NCI-H1105 (cell line): ENCODE data around the gene MICAL2.

Experiments used
- DNase-seq: peaks from one replicate; lab custom pipeline; 2025; lab: John Stamatoyannopoulos, UW

The MICAL2 gene

DNA sequence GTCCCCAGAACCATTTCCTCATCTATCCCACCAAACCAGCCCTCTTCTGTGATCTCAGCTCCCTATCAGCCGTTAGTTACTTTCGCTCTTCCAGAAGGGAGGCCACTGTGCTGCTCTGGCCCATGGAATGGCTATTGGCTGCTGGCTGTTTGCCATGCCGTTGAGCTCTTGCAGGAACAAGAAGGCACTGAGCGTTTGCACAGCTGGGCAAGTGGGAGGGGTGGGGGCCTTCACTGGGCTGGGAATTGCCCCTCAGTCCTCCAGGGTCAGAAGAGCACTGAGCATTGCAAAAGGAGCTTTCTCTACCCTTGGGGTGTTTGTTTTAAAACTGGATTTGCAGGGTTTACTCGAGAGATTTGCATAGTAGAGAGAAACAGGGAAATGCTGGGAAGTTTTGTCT lies 137.9 kb downstream of the MICAL2 start:
- DNase-seq: peak; percentile 91

DNA sequence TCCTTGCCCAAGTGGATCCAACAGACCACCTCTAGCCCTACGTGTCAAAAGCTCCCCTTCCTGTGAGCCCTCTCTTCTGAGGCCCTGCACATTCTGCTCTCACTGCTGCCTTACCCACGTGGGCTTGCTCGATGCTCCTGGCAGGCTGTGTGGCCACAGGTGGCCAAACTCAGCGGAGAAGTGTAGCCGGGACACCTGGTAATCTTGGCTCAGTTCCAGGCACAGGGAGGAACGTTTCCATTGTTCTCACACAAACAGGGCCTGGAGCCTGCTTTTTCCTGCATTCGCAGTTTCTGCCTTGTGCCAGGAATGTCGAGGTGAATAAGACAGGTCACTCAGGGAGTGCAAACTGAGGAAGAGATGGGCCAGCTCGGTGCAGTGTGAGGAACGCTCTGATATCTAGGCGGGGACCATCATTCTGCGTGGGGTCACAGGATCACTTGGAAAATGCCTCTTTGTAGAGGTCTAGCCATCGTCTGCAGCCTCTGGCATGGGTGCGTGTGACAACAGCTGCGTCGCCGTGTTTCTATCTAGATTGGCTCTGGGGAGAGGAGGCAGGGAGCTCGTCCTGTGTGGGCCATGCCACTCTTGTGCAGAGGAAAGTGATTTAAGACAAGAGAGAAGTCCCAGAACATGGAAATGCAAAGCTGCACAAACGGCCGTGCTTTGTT lies 139.3 kb downstream of the MICAL2 start:
- DNase-seq: peak; percentile 97

DNA sequence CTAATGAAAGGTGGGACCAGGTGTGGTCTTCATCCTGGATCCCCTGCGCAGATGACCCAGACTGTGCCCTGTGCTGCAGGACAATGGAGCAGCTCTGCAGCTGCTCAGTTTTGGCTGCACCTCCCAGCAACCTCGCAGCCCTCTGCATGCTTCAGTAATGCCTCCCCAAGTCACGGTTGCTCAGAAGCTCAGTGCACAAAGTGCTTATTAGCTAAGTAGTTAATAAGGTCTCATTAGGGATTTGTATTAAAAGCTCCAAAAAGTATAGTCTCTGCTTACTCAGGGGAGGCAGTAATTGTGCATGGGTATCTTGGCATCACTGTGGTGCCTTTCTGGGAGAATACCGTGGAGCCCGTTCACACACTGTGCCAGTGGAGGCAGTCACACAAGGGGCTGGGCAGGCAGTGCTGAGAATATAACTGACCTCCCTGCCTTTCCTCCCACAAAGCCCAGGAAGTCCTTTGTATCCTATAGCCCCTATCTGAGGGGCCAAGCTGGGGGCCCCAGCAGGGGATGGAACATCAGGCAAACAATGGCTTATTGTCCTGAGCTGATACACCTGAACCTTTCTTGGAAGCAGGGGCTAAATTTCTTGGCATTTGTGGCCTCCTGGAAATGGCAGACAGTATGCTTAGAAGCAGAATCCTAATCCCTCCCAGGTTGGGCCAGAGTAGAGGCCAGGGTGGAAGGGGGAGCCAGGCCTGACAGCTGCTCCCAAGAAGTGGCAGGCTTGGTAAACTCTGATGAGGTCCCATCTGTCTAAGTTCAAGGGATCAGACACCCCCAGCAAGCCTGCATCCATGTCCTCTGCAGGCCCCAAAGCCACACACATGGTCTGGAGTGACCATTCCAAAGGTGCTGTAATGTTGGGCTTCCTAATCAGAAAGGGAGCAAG lies 141.5 kb downstream of the MICAL2 start:
- DNase-seq: no peak

DNA sequence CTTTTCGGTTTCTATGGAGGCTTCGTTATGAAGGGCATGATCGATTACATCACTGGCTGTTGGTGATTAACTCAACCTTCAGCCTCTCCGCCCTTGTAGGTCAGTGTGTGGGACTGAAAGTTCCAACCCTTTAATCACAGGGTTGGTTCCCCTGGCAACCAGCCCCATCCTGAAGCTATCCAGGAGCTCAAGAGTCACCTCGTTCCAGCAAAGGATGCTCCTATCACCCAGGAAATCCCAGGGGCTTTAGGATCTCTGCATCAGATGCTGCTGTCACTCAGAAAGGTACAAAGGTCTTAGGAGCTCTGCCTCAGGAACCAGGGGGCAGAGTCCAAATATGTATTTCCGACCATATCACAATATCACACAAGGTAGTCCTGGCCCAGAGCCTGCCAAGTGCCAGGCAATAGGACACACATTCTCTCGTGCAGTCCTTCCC lies 143.5 kb downstream of the MICAL2 start:
- DNase-seq: no peak

DNA sequence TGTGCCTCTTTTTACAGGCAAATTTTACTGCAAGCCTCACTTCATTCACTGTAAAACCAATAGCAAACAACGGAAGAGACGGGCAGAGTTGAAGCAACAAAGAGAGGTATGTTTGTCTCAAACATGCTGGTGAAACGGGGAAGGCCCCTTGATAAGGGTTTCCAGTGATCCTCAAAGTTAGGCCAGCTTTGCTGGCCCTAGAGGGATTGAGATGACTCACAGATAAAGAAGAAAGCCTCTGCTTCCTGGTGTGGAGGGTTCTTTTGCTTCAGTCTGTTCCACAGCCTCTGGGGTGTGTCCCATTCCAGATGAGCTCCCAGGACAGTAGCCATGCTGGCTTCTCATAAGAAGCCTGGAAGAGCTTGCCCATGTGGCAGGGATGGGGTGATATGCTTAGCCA lies 148.1 kb downstream of the MICAL2 start:
- DNase-seq: no peak

DNA sequence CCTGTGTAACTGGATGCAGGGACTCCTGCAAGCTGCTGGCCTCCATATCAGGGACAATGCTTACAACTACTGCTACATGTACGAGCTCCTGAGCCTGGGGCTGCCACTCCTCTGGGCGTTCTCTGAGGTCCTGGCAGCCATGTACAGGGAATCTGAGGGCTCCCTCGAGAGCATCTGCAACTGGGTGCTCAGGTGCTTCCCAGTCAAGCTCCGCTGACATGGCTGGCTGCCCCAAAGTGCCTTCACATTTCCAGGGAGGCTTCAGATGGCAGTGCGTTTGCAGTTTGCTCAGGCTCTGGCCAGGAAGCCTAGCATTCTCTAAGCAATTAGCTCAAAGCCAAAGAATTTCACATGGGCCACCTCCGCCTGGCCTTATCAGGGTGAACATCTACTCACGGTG lies 149.6 kb downstream of the MICAL2 start:
- no peak for DNase-seq

DNA sequence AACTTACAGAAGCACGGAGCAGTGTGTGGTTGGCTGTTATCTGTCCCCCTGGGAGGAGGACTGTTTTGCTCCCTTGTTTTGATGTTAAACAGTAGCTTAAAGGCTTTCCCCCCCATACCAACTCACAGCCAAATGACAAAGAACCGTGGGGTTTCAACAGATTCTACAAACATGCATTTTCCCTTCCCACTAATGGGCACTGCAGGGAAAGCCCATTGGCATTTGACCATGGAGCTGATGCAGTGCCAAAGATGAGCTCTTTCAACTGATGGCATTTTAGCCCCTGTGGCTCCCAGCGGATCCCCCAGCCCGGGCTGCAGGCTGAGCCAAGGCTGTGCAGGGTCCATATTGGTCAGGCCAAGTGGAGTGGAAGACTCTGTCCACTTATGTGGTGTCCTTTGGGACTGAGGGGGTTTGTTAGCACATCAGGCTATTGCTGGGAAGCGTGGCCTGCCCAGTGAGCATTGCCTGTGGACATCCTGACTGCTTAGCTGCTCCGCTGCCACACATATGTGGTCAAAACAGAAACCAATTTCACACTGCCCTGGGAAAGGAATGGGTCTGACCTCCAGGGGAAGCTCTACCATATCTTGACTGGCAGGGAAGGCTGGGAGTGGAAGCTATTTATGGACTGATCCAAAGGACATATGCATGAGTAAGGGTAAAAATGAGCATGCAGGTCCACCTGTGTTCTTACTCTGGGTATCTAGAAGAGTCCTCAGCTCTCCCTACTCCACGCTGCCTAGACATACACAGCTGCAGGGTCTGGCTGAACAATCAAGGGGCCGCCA lies 150.5 kb downstream of the MICAL2 start:
- no peak for DNase-seq

DNA sequence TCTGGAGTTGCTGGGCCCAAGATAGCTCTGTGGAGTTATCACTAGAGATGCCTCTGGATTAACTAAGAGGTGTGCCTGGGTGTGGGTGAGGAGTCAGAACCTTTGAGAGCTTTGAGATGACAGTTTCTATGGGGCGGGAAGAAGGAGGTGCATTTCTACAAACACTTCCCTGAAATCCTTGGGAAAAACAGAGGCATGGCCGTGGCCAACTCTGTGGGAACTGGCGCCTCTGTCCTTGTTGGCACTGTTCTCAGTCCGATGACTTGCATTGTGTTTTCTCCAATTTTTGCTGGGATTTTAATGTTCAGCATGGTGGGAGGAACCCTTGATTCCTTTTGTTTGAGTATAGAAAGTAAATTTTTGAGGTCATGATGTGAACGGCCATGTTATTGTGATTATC lies 151.2 kb downstream of the MICAL2 start:
- DNase-seq: no peak

DNA sequence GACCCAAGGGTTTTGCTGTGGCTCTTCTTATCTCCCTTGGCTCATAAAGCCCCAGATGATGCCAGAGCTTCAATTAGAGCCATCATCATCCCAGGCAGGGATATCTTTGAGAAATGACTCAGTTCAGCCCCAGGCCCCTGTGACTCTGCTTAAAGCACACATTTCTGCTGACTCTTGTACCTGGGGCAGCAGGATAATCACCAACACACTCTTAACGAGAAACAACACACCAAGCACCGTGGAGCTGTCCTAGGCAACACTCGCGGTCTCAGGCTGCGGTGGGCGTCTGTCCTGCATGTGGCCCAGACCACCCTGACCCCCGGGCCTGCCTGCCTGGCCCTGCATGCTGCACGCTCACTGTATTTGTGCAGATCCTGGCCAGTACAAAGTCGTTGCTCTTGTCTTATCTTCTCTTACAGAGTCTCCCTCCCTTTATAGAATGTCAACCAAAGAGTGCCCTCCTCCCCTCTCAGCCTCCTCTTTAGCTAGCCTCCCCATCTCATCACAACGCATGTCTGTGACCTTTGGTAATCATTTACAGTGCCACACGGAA lies 152.8 kb downstream of the MICAL2 start:
- DNase-seq: no peak

DNA sequence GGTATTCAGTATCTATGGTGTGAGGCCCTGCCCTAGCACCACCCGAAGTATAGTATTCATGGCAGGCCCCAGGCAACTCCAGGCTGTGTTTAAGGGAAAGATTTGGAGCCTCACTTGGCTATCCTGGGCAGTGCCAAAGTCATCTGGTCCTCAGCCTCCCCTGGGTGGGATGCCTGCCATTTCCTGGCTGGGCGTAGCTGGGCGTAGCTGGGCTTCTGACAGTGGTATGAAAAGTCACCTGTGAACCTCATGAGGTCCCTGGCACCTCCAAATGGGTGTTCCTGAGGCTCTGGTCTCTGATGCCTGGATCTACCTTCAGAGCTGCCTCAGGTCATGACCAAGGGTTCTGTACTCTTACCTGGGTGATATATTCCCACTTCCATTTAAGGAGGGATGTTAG lies 154.0 kb downstream of the MICAL2 start:
- DNase-seq: no peak

DNA sequence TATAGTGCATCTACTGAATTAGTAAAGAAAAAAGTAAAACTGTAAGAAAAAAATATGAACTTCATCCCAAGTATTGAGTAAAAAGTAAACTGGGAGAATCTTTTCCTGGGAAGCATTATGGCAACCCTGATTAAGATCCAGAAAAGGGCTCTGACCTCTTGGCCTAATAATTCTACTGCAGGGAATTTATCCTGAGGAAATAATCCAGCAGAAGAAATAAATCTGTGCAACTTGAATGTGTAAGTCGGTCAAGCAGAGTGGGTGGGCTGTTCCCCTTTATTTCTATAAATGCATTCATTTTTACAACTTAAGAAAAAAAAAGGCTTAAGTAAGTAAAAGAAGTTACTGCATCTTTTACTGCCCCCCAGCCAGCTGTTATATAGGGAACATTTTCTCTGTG lies 155.7 kb downstream of the MICAL2 start:
- no peak for DNase-seq

DNA sequence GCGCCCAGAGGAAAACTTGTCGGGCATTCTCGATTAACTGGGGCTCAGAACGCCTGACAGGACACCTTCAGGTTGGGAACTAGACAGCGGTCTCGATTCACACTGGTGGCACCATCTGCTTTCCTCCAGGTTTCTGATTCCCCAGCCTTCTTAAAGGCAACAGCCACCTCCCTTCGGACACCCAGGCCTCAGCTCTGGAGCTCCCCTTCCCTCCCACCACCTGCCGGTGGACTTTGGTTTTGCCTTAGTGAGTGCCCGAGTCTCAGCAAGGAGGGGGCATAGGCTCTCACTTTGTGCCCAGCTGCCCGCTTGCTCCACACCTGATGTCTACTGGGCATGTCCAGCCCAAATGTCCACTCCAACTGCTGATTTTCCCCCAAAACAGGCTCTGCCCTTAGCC lies 156.6 kb downstream of the MICAL2 start:
- no peak for DNase-seq

DNA sequence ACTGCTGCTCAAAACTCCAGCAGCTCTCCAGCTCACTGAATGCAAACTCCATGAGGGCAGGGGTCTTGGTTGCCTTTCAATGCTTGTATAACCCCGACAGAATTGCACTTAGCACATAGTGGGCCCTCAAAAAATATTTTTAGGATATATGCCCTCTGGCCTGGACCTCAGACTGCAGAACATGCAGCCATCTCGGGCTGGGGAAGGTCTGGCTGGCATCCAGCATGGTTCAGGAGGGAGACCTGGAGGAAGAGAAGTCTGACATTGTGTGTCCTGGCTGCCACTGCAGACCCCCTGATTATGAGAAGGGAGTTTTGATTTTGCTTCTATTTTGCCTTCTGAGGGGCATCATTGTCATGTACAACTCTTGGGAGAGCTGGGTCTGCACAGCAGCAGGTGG lies 157.5 kb downstream of the MICAL2 start:
- DNase-seq: no peak

DNA sequence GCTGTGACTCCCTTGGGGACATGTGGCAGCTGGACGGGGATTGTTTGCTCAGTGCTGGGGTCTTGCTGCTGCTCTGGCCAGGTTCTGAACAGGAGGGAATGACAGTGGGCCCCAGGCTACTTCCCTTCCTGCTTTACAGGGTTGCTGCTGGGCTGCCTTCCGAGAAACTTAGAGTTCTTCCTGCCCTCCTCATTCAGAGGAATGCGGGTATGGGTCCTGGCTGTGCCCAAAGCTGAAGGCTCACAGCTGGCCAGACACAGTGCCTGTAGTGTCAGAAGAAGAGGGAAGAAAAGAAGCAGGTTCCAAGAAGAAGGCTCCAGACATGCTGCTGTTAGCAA lies 158.7 kb downstream of the MICAL2 start:
- DNase-seq: no peak

DNA sequence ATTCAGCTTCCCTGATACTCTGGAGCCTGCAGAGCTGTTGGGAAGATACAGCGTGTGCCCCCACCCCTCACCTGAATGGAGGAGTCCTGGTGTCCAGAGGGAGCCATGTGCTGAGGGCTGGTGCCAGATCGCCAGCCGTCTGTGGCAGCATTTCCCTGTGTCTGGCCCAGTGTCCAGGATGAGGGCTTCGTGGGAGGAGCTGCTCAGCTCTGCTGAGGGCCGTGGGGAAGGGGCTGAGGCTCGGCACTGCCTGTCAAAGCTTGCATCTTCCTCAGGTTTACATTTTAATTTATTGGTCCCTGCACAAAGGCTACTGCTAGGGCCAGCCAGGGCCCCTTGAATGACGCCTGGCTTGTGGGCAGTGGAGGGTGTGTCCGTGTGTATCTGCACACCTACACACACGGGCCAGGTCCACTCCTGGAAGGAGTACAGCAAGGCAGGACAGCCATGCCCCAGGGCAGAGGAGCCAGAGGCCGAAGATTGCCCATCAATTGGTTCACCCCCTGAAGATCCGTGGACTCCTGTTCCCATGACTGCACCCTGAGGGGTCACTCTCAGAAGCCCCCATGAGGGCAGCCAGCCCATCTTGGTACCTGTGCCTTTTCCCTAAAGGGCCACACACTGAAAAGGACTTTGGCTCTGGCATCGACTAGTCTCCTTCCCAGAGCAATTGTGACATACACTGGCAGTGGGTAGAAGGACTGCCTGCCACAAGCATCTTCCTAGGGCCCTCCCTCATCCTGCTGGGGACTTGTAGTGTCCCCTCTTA lies 159.2 kb downstream of the MICAL2 start:
- no peak for DNase-seq

DNA sequence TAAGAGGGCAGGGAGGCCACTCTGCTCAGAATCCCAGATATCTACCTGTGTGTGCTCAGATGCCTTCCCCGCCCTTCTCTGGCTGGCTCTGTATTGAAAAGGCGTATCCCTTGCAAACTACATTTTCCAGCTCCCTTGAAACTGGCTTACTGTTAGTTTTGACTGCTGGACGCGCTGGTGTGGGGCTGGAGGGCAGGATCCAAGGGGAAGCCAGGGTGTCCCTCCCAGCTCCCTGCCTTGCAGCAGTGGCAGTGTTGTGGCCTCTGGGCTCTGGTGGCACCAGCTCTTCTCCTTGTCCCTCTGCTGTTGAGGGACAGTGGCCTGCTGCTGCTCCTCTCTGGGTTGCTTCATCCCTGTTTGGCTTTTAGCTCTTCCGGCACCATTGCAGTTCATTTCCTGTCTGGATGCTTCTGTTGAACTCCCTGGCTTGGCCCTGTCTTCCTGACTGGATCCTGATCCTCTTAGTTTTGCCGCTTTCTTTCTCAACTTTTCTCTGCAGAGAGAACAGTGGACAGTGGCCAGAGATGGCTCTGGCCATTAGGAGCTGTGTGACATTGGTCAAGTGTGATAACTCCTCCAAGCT lies 159.9 kb downstream of the MICAL2 start:
- no peak for DNase-seq

DNA sequence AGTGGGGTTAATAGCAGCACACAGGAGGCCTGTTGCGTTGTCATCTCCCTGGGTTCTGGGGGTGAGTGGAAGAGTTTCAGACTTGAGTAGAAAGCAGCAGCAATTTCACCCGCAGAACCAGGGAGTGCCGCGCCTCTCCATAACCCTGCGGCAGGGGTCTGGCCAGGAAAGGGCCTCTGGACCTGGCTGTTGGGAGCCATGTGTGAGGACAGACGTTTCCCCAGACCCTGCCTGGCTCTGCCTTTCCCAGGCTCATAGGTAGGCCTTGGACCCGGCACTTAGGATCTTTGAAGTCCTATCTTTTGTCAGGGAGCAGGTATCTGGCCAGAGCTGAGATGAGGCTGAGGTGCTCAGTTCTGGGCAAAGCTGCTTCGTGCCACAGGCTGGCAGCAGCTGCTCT lies 160.4 kb downstream of the MICAL2 start:
- DNase-seq: no peak

DNA sequence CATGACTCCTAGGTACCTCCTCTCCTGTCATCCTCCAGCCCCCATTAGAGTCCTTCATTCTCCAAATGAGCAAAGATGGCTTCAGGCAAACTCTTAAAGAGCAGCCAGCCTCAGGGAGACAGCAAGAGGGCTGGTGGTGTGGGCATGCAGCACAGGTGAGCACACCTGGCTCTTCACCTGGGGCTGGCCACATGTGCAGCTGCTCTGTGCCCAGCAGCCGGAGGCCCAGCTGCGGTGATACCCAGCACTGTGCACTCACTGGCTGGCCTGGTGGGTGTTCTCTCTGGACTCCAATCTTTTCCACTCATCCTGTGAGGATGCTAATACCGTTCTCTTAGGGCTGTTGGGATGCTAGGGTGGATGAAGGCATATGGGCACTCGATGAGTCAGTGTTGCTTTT lies 160.9 kb downstream of the MICAL2 start:
- no peak for DNase-seq

DNA sequence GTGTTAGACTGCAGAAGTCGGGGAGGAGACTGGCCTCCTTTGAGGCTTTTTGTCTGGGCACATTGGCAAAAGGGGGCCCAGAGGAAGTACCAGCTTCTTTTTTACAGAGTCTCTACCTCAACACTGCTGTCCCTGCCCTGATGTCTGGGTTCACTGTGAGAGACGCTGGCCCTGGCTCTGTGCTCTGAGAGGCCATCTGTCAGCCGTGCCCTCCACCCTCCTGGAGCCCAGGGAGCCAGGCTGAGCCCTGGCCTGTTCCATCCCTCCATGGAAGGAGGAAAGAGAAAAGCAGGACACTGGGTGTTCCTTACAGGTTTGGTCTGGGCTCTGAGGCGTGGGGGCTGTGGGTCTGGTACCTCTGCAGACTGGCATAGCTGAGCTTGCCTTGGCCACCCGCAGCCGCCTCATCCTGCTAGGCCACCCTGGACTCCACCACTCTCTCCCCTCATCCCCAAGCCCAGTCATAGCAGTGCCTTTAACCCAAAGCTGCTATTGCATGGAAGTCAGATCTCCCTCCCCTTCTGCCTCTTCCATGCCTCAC lies 161.5 kb downstream of the MICAL2 start:
- no peak for DNase-seq

DNA sequence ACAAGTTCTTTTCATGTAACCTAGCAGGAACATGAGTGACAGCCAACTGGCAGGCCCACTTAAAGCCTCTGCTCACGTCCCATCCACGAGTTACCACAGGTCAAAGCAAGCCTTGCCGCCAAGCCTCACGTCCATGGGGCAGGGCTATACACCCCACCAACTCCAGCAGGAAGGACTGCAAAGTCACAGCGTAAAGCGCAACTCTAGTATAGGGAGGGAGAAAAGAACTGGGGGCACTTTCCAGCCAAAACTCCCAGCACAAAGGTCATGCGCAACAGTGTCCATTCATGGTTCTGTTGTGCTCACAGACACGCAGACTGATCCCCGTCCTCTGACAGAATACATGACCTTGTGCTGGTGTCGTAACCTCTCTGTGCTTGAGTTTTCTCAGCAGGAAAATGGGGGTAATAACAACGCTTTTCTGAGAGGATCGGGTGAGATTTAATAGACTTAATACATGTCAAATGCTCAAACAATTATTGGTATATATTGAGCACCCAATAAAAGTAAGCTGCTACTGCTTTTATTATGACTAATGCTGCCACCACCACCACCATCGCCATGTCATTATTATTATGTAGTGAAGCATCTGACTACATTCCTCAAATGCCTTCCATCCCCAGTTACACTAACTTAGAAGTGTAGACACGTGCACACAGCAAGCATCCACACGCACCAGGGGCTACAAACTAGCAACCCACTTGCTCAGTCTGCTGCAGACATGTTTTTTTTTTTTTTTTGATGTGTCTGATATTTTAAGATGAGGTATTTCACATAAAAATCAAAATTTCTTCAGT lies 162.6 kb downstream of the MICAL2 start:
- no peak for DNase-seq
